HG03060 (cell line): ENCODE measurements around the gene KSR1.
"Not testable (repeated sequence)": the region's sequence is repeated elsewhere in the genome, so short reads cannot be mapped to it uniquely, and the experiment has no call there.

ENCODE experiments used
- ATAC-seq: cut with Tn5 transposase; IDR thresholded peaks from one replicate; pipeline ENCODE4 v1.9.1; 2021; ENCODE audit warnings: low read depth, moderate number of reproducible peaks; ENCODE audit not compliant: unreplicated experiment

The KSR1 gene

GRCh38 chr17:27669136-27669535 lies 212.9 kb downstream of the KSR1 start:
- ATAC-seq: no peak

GRCh38 chr17:27669850-27670249 lies 213.6 kb downstream of the KSR1 start:
- ATAC-seq: no peak

GRCh38 chr17:27670791-27671590 lies 214.7 kb downstream of the KSR1 start:
- ATAC-seq: no peak

GRCh38 chr17:27671591-27671910 lies 215.3 kb downstream of the KSR1 start:
- ATAC-seq: no peak

GRCh38 chr17:27671977-27672480 lies 215.8 kb downstream of the KSR1 start:
- not testable (repeated sequence) for ATAC-seq

- ATAC-seq: no peak
These were observed 218.1 kb downstream of the KSR1 start for GRCh38 chr17:27674335-27674734.
